ENCODE data around the gene KIAA0753.

KIAA0753 gene

GRCh38 chr17:6677946-6678345, 37.4 kb upstream of the KIAA0753 start:
- Histone ChIP-seq H3K27ac (ENCODE audit: low read length) (no peak overlapping the region), H3K9me3 (ENCODE audit: control insufficient read depth in 1 of 2, low read length in 2 of 2) (no peaks in the 10 kb centered on the region), H3K4me3 (ENCODE audit: low read depth in 1 of 2, low read length in 2 of 2) (no peak overlapping the region), H3K36me3 (ENCODE audit: control insufficient read depth in 1 of 2, insufficient read depth in 2 of 2, low read length in 2 of 2) (no peaks in the 10 kb centered on the region), H3K27me3 (ENCODE audit: low read depth, low read length) (peaks cover 7% of the 10 kb centered on the region), H3K4me1 (ENCODE audit: control insufficient read depth in 1 of 2, insufficient read depth in 2 of 2, low read length in 2 of 2) (no peaks in the 10 kb centered on the region)

- H3K4me3 ChIP-seq (ENCODE audit: low read depth in 1 of 2, low read length in 2 of 2) = no peak overlapping the region
These were observed 36.8 kb upstream of the KIAA0753 start for GRCh38 chr17:6677158-6677831.

GRCh38 chr17:6676802-6677157, 36.3 kb upstream of the KIAA0753 start:
- H3K4me3 ChIP-seq (ENCODE audit: low read depth in 1 of 2, low read length in 2 of 2) = no peak overlapping the region
- no peaks in the 10 kb centered on the region for H3K4me1 ChIP-seq (ENCODE audit: control insufficient read depth in 1 of 2, insufficient read depth in 2 of 2, low read length in 2 of 2)
- H3K36me3 ChIP-seq (ENCODE audit: control insufficient read depth in 1 of 2, insufficient read depth in 2 of 2, low read length in 2 of 2) = no peaks in the 10 kb centered on the region
- H3K9me3 ChIP-seq (ENCODE audit: control insufficient read depth in 1 of 2, low read length in 2 of 2) = no peaks in the 10 kb centered on the region
- peaks cover 7% of the 10 kb centered on the region for H3K27me3 ChIP-seq (ENCODE audit: low read depth, low read length)
- H3K27ac ChIP-seq (ENCODE audit: low read length) = no peak overlapping the region

More at GRCh38 chr17:6677158-6677831, 36.8 kb upstream of the KIAA0753 start:
- Histone ChIP-seq H3K4me1 (ENCODE audit: control insufficient read depth in 1 of 2, insufficient read depth in 2 of 2, low read length in 2 of 2) (no peaks in the 10 kb centered on the region), H3K9me3 (ENCODE audit: control insufficient read depth in 1 of 2, low read length in 2 of 2) (no peaks in the 10 kb centered on the region), H3K36me3 (ENCODE audit: control insufficient read depth in 1 of 2, insufficient read depth in 2 of 2, low read length in 2 of 2) (no peaks in the 10 kb centered on the region), H3K27ac (ENCODE audit: low read length) (no peak overlapping the region), H3K27me3 (ENCODE audit: low read depth, low read length) (peaks cover 7% of the 10 kb centered on the region)

GRCh38 chr17:6675201-6675825, 34.8 kb upstream of the KIAA0753 start:
- H3K4me3 ChIP-seq (ENCODE audit: low read depth in 1 of 2, low read length in 2 of 2) = no peak overlapping the region
- H3K9me3 ChIP-seq (ENCODE audit: control insufficient read depth in 1 of 2, low read length in 2 of 2) = no peaks in the 10 kb centered on the region
- no peak overlapping the region for H3K27ac ChIP-seq (ENCODE audit: low read length)
- H3K27me3 ChIP-seq (ENCODE audit: low read depth, low read length) = peaks cover 7% of the 10 kb centered on the region
- no peaks in the 10 kb centered on the region for H3K36me3 ChIP-seq (ENCODE audit: control insufficient read depth in 1 of 2, insufficient read depth in 2 of 2, low read length in 2 of 2)
- no peaks in the 10 kb centered on the region for H3K4me1 ChIP-seq (ENCODE audit: control insufficient read depth in 1 of 2, insufficient read depth in 2 of 2, low read length in 2 of 2)

GRCh38 chr17:6674586-6674985, 34.1 kb upstream of the KIAA0753 start:
- Histone ChIP-seq H3K36me3 (ENCODE audit: control insufficient read depth in 1 of 2, insufficient read depth in 2 of 2, low read length in 2 of 2) (no peaks in the 10 kb centered on the region), H3K4me3 (ENCODE audit: low read depth in 1 of 2, low read length in 2 of 2) (no peak overlapping the region), H3K27ac (ENCODE audit: low read length) (no peak overlapping the region), H3K4me1 (ENCODE audit: control insufficient read depth in 1 of 2, insufficient read depth in 2 of 2, low read length in 2 of 2) (no peaks in the 10 kb centered on the region), H3K27me3 (ENCODE audit: low read depth, low read length) (peaks cover 7% of the 10 kb centered on the region), H3K9me3 (ENCODE audit: control insufficient read depth in 1 of 2, low read length in 2 of 2) (no peaks in the 10 kb centered on the region)

- Histone ChIP-seq H3K27ac (ENCODE audit: low read length) (no peak overlapping the region), H3K27me3 (ENCODE audit: low read depth, low read length) (no peaks in the 10 kb centered on the region), H3K4me3 (ENCODE audit: low read depth in 1 of 2, low read length in 2 of 2) (no peak overlapping the region), H3K9me3 (ENCODE audit: control insufficient read depth in 1 of 2, low read length in 2 of 2) (no peaks in the 10 kb centered on the region), H3K36me3 (ENCODE audit: control insufficient read depth in 1 of 2, insufficient read depth in 2 of 2, low read length in 2 of 2) (no peaks in the 10 kb centered on the region), H3K4me1 (ENCODE audit: control insufficient read depth in 1 of 2, insufficient read depth in 2 of 2, low read length in 2 of 2) (no peaks in the 10 kb centered on the region)
These were observed 30.9 kb upstream of the KIAA0753 start for GRCh38 chr17:6671431-6671830.

- Histone ChIP-seq H3K36me3 (ENCODE audit: control insufficient read depth in 1 of 2, insufficient read depth in 2 of 2, low read length in 2 of 2) (no peaks in the 10 kb centered on the region), H3K4me1 (ENCODE audit: control insufficient read depth in 1 of 2, insufficient read depth in 2 of 2, low read length in 2 of 2) (no peaks in the 10 kb centered on the region), H3K27ac (ENCODE audit: low read length) (no peak overlapping the region), H3K9me3 (ENCODE audit: control insufficient read depth in 1 of 2, low read length in 2 of 2) (no peaks in the 10 kb centered on the region), H3K27me3 (ENCODE audit: low read depth, low read length) (no peaks in the 10 kb centered on the region), H3K4me3 (ENCODE audit: low read depth in 1 of 2, low read length in 2 of 2) (no peak overlapping the region)
These were observed 30.5 kb upstream of the KIAA0753 start for GRCh38 chr17:6670999-6671398.

- no peaks in the 10 kb centered on the region for H3K9me3 ChIP-seq (ENCODE audit: control insufficient read depth in 1 of 2, low read length in 2 of 2)
- H3K27ac ChIP-seq (ENCODE audit: low read length) = no peak overlapping the region
- H3K36me3 ChIP-seq (ENCODE audit: control insufficient read depth in 1 of 2, insufficient read depth in 2 of 2, low read length in 2 of 2) = no peaks in the 10 kb centered on the region
- H3K4me1 ChIP-seq (ENCODE audit: control insufficient read depth in 1 of 2, insufficient read depth in 2 of 2, low read length in 2 of 2) = no peaks in the 10 kb centered on the region
- H3K27me3 ChIP-seq (ENCODE audit: low read depth, low read length) = no peaks in the 10 kb centered on the region
- H3K4me3 ChIP-seq (ENCODE audit: low read depth in 1 of 2, low read length in 2 of 2) = no peak overlapping the region
These were observed 30.1 kb upstream of the KIAA0753 start for GRCh38 chr17:6670571-6670970.

GRCh38 chr17:6669479-6670212, 29.1 kb upstream of the KIAA0753 start:
- H3K4me1 ChIP-seq (ENCODE audit: control insufficient read depth in 1 of 2, insufficient read depth in 2 of 2, low read length in 2 of 2) = no peaks in the 10 kb centered on the region
- H3K4me3 ChIP-seq (ENCODE audit: low read depth in 1 of 2, low read length in 2 of 2) = no peak overlapping the region
- H3K27ac ChIP-seq (ENCODE audit: low read length) = no peak overlapping the region
- H3K27me3 ChIP-seq (ENCODE audit: low read depth, low read length) = no peaks in the 10 kb centered on the region
- H3K9me3 ChIP-seq (ENCODE audit: control insufficient read depth in 1 of 2, low read length in 2 of 2) = no peaks in the 10 kb centered on the region
- H3K36me3 ChIP-seq (ENCODE audit: control insufficient read depth in 1 of 2, insufficient read depth in 2 of 2, low read length in 2 of 2) = no peaks in the 10 kb centered on the region

GRCh38 chr17:6668727-6669425, 28.4 kb upstream of the KIAA0753 start:
- Histone ChIP-seq H3K36me3 (ENCODE audit: control insufficient read depth in 1 of 2, insufficient read depth in 2 of 2, low read length in 2 of 2) (no peaks in the 10 kb centered on the region), H3K4me1 (ENCODE audit: control insufficient read depth in 1 of 2, insufficient read depth in 2 of 2, low read length in 2 of 2) (no peaks in the 10 kb centered on the region), H3K27me3 (ENCODE audit: low read depth, low read length) (no peaks in the 10 kb centered on the region), H3K9me3 (ENCODE audit: control insufficient read depth in 1 of 2, low read length in 2 of 2) (no peaks in the 10 kb centered on the region), H3K27ac (ENCODE audit: low read length) (no peak overlapping the region), H3K4me3 (ENCODE audit: low read depth in 1 of 2, low read length in 2 of 2) (no peak overlapping the region)

- H3K4me3 ChIP-seq (ENCODE audit: low read depth in 1 of 2, low read length in 2 of 2) = no peak overlapping the region
- H3K27ac ChIP-seq (ENCODE audit: low read length) = no peak overlapping the region
- no peaks in the 10 kb centered on the region for H3K27me3 ChIP-seq (ENCODE audit: low read depth, low read length)
These were observed 27.7 kb upstream of the KIAA0753 start for GRCh38 chr17:6668219-6668618.

More at GRCh38 chr17:6668219-6668618, 27.7 kb upstream of the KIAA0753 start:
- H3K36me3 ChIP-seq (ENCODE audit: control insufficient read depth in 1 of 2, insufficient read depth in 2 of 2, low read length in 2 of 2) = no peaks in the 10 kb centered on the region
- H3K4me1 ChIP-seq (ENCODE audit: control insufficient read depth in 1 of 2, insufficient read depth in 2 of 2, low read length in 2 of 2) = no peaks in the 10 kb centered on the region
- H3K9me3 ChIP-seq (ENCODE audit: control insufficient read depth in 1 of 2, low read length in 2 of 2) = no peaks in the 10 kb centered on the region

All from muscle layer of duodenum (tissue), 2 donors.